PC-9 (cell line): Measurements from ENCODE around the gene C15orf40.

Experiments used
- CTCF ChIP-seq: fragments of 200-600 bp; sonication (generic); conservative IDR thresholded peaks from 2 replicates; pipeline ENCODE4 v1.6.1; 2017; ENCODE audit warnings: mixed run types, antibody characterized with exemption, mild to moderate bottlenecking, moderate library complexity
- EZH2 ChIP-seq: fragments of 200-600 bp; sonication (generic); IDR thresholded peaks from 2 replicates; pipeline ENCODE4 v1.8.0; 2017; ENCODE audit warnings: antibody characterized with exemption, low read depth

GRCh38 chr15:83012636-83013035 is 1.2 kb upstream of the C15orf40 start:
- TF ChIP-seq CTCF (no peak), EZH2 (no peak)
